B cell (primary cell): ENCODE results near the gene ASPN.

Experiments used
- CTCF ChIP-seq: fragments of 200-600 bp; IDR thresholded peaks from one replicate; pipeline ENCODE4 v1.8.0; 2022; ENCODE audit warnings: antibody characterized with exemption, mild to moderate bottlenecking
- EZH2 ChIP-seq: IDR thresholded peaks from 2 replicates; pipeline ENCODE4 v1.6.1; 2012; ENCODE audit warnings: borderline replicate concordance, low read depth, mild to moderate bottlenecking, moderate library complexity, low read length; ENCODE audit not compliant: insufficient read depth, poor library complexity, severe bottlenecking

GRCh38 chr9:92435263-92435662 lies 47.0 kb downstream of the ASPN start:
- TF ChIP-seq CTCF = no peak
- TF ChIP-seq EZH2 = no peak
